Endodermal cell (in vitro differentiated cells): Measurements from ENCODE around the gene RYR2. TPM values are rescaled to one million over a fixed set of nuclear protein-coding genes. Genes with fewer than 3 reads are reported as not detected.

Source experiments
- DNase-seq: peaks from one replicate; pipeline ENCODE4 v3.0.0-alpha.2; 2017
- H3K27ac ChIP-seq: 2 replicates; pipeline ENCODE4 v1.5.1; 2013; ENCODE audit warnings: mild to moderate bottlenecking, low read depth, low read length, moderate library complexity
- H3K27me3 ChIP-seq: 2 replicates; pipeline ENCODE4 v1.6.1; 2013; ENCODE audit warnings: mild to moderate bottlenecking, low read length, moderate library complexity; ENCODE audit not compliant: insufficient read depth, control insufficient read depth, poor library complexity, severe bottlenecking
- H3K36me3 ChIP-seq: 2 replicates; pipeline ENCODE4 v1.7.0; 2013; ENCODE audit warnings: mild to moderate bottlenecking, low read length, moderate library complexity; ENCODE audit not compliant: control insufficient read depth, insufficient read depth
- H3K4me1 ChIP-seq: one replicate; pipeline ENCODE4 v1.7.0; 2013; ENCODE audit warnings: low read length; ENCODE audit not compliant: control insufficient read depth, insufficient read depth
- H3K4me3 ChIP-seq: 2 replicates; pipeline ENCODE4 v1.5.1; 2013; ENCODE audit warnings: mild to moderate bottlenecking, low read length, moderate library complexity
- H3K9ac ChIP-seq: 2 replicates; pipeline ENCODE4 v1.6.1; 2013; ENCODE audit warnings: mild to moderate bottlenecking, low read length, moderate library complexity; ENCODE audit not compliant: poor library complexity, severe bottlenecking; ENCODE audit errors: extremely low read depth
- H3K9me3 ChIP-seq: 2 replicates; pipeline ENCODE4 v1.6.1; 2013; ENCODE audit warnings: mild to moderate bottlenecking, low read length, moderate library complexity; ENCODE audit not compliant: control insufficient read depth
- H3K27ac Mint-ChIP-seq: 2 replicates; pipeline ENCODE4 v1.8.0; 2020; ENCODE audit warnings: mixed read lengths
- H3K27me3 Mint-ChIP-seq: 2 replicates; pipeline ENCODE4 v1.8.0; 2021; ENCODE audit warnings: mild to moderate bottlenecking, mixed read lengths; ENCODE audit not compliant: insufficient read depth
- H3K36me3 Mint-ChIP-seq: 2 replicates; pipeline ENCODE4 v1.8.0; 2020; ENCODE audit warnings: low read depth, mixed read lengths
- H3K4me1 Mint-ChIP-seq: 2 replicates; pipeline ENCODE4 v1.8.0; 2020; ENCODE audit warnings: mixed read lengths
- H3K4me3 Mint-ChIP-seq: 2 replicates; pipeline ENCODE4 v1.8.0; 2020; ENCODE audit warnings: mild to moderate bottlenecking, moderate library complexity, mixed read lengths
- H3K9me3 Mint-ChIP-seq: 2 replicates; pipeline ENCODE4 v1.8.0; 2020; ENCODE audit warnings: mild to moderate bottlenecking, mixed read lengths
- WGBS, 2 experiments: methylation state at CpG; one replicate each; pipeline versions ENCODE4 v1.1.5 to v1.1.7; 2013; ENCODE audit warnings: missing lambda C conversion rate in 2 of 2, mixed read lengths in 1 of 2; ENCODE audit not compliant: insufficient coverage in 1 of 2, insufficient read length in 1 of 2; 5-methylcytosine and 5-hydroxymethylcytosine counted together
- total RNA-seq, 2 donors: library from RNA; stranded (reverse); fragmentation: NEBNext Ultra II Directional in 1 of 2; extraction: Animal tissue kit (Norgen Biotek cat#: 25700) in 1 of 2; gene quantifications; 2 replicates in 1 of 2; 3 replicates in 1 of 2; pipeline ENCODE4 v1.2.1, GENCODE V29; 2021
- TF ChIP-seq, protein P1 (sequence below): fragments of 200-600 bp; sonication (generic); conservative IDR thresholded peaks from 2 replicates; pipeline ENCODE4 v1.5.0; 2021; ENCODE audit warnings: antibody characterized with exemption, mild to moderate bottlenecking

RYR2 gene
- total RNA-seq, 2 donors from 2014 or later: 0.95 to 2.4 TPM

- peaks cover 8% of the 10 kb centered on the region for H3K36me3 Mint-ChIP-seq
- Histone ChIP-seq H3K4me1 (no peaks in the 10 kb centered on the region), H3K27me3 (no peaks in the 10 kb centered on the region), H3K27ac (no peak overlapping the region), H3K36me3 (no peaks in the 10 kb centered on the region), H3K4me3 (no peak overlapping the region), H3K9ac (no peak overlapping the region), H3K9me3 (no peaks in the 10 kb centered on the region)
- H3K4me3 Mint-ChIP-seq: no peak overlapping the region
- 87 to 90% methylated on average over 15 to 25 of the region's 25 CpGs for WGBS, 2 experiments
- no peak overlapping the region for H3K27ac Mint-ChIP-seq
- TF ChIP-seq, protein P1, sequence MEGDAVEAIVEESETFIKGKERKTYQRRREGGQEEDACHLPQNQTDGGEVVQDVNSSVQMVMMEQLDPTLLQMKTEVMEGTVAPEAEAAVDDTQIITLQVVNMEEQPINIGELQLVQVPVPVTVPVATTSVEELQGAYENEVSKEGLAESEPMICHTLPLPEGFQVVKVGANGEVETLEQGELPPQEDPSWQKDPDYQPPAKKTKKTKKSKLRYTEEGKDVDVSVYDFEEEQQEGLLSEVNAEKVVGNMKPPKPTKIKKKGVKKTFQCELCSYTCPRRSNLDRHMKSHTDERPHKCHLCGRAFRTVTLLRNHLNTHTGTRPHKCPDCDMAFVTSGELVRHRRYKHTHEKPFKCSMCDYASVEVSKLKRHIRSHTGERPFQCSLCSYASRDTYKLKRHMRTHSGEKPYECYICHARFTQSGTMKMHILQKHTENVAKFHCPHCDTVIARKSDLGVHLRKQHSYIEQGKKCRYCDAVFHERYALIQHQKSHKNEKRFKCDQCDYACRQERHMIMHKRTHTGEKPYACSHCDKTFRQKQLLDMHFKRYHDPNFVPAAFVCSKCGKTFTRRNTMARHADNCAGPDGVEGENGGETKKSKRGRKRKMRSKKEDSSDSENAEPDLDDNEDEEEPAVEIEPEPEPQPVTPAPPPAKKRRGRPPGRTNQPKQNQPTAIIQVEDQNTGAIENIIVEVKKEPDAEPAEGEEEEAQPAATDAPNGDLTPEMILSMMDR: no peak
- H3K9me3 Mint-ChIP-seq: peaks cover 9% of the 10 kb centered on the region
- DNase-seq: peak; percentile 40
- H3K4me1 Mint-ChIP-seq: no peaks in the 10 kb centered on the region
- no peaks in the 10 kb centered on the region for H3K27me3 Mint-ChIP-seq
Measured at GRCh38 chr1:237071641-237072420, 29.8 kb downstream of the RYR2 start.

- no peak overlapping the region for H3K9ac ChIP-seq
- H3K27ac ChIP-seq: no peak overlapping the region
- TF ChIP-seq, protein P1: no peak
- Mint-ChIP-seq H3K27ac (peak overlapping the region; percentile 86), H3K4me3 (peak overlapping the region; percentile 49), H3K9me3 (peaks cover 11% of the 10 kb centered on the region), H3K27me3 (no peaks in the 10 kb centered on the region), H3K36me3 (peaks cover 8% of the 10 kb centered on the region), H3K4me1 (no peaks in the 10 kb centered on the region)
- DNase-seq: no peak
- no peaks in the 10 kb centered on the region for H3K36me3 ChIP-seq
- no peaks in the 10 kb centered on the region for H3K4me1 ChIP-seq
- H3K4me3 ChIP-seq: peak overlapping the region; percentile 23
- no peaks in the 10 kb centered on the region for H3K27me3 ChIP-seq
- H3K9me3 ChIP-seq: no peaks in the 10 kb centered on the region
- WGBS, 2 experiments: 93 to 96% methylated on average over 9 to 11 of the region's 11 CpGs
Measured at GRCh38 chr1:237074371-237075117, 32.6 kb downstream of the RYR2 start.

GRCh38 chr1:237084341-237085077, 42.5 kb downstream of the RYR2 start:
- Histone ChIP-seq H3K27me3 (no peaks in the 10 kb centered on the region), H3K4me3 (no peak overlapping the region), H3K27ac (no peak overlapping the region), H3K4me1 (no peaks in the 10 kb centered on the region), H3K9ac (no peak overlapping the region), H3K9me3 (peaks cover 2% of the 10 kb centered on the region), H3K36me3 (no peaks in the 10 kb centered on the region)
- TF ChIP-seq, protein P1: no peak
- Mint-ChIP-seq H3K4me3 (no peak overlapping the region), H3K36me3 (no peaks in the 10 kb centered on the region), H3K9me3 (peaks cover 2% of the 10 kb centered on the region), H3K27me3 (no peaks in the 10 kb centered on the region), H3K4me1 (no peaks in the 10 kb centered on the region), H3K27ac (no peak overlapping the region)
- WGBS, 2 experiments: 81 to 82% methylated on average over 7 to 10 of the region's 11 CpGs
- DNase-seq: no peak
